Neuronal stem cell (in vitro differentiated cells): ENCODE data around the gene JCAD.

Experiments
- DNase-seq: peaks from one replicate; pipeline ENCODE4 v3.0.0-alpha.2; 2013; ENCODE audit warnings: low spot score
- H2AFZ ChIP-seq: one replicate; pipeline ENCODE4 v1.6.1; 2013; ENCODE audit warnings: mild to moderate bottlenecking, low read length, inconsistent platforms
- H2AK5ac ChIP-seq: 2 replicates; pipeline ENCODE4 v1.6.1; 2013; ENCODE audit warnings: low read depth, mild to moderate bottlenecking, inconsistent platforms, low read length, moderate library complexity, mixed read lengths
- H2BK120ac ChIP-seq: 2 replicates; pipeline ENCODE4 v1.6.1; 2013; ENCODE audit warnings: low read depth, mild to moderate bottlenecking, inconsistent platforms, low read length, moderate library complexity, mixed read lengths
- H2BK12ac ChIP-seq: one replicate; pipeline ENCODE4 v1.6.1; 2013; ENCODE audit warnings: low read length, inconsistent platforms
- H2BK15ac ChIP-seq: 2 replicates; pipeline ENCODE4 v1.6.1; 2013; ENCODE audit warnings: mild to moderate bottlenecking, low read length, inconsistent platforms, mixed read lengths
- H2BK5ac ChIP-seq: one replicate; pipeline ENCODE4 v1.6.1; 2013; ENCODE audit warnings: inconsistent platforms, mild to moderate bottlenecking, low read length, moderate library complexity
- H3K14ac ChIP-seq: one replicate; pipeline ENCODE4 v1.6.1; 2013; ENCODE audit warnings: low read length, inconsistent platforms
- H3K18ac ChIP-seq: 2 replicates; pipeline ENCODE4 v1.6.1; 2013; ENCODE audit warnings: low read length, inconsistent platforms
- H3K23ac ChIP-seq: 2 replicates; pipeline ENCODE4 v1.6.1; 2013; ENCODE audit warnings: low read depth, mild to moderate bottlenecking, mixed read lengths, low read length, inconsistent platforms; ENCODE audit not compliant: poor library complexity
- H3K27ac ChIP-seq: replicated peaks from 3 replicates; pipeline ENCODE4 v1.5.1; 2013; ENCODE audit warnings: low read length, inconsistent platforms
- H3K27me3 ChIP-seq, 3 experiments: 2 replicates each; pipeline ENCODE4 v1.6.1; 2013; ENCODE audit warnings: low read length in 3 of 3, mild to moderate bottlenecking in 2 of 3, inconsistent platforms in 1 of 3, low read depth in 1 of 3, mixed read lengths in 1 of 3, moderate library complexity in 1 of 3; ENCODE audit not compliant: control insufficient read depth in 3 of 3, insufficient read depth in 3 of 3
- H3K36me3 ChIP-seq, 2 donors: replicated peaks in 1 of 2; 2 replicates each; pipeline ENCODE4 v1.6.1; 2013; ENCODE audit warnings: low read length in 2 of 2; ENCODE audit not compliant: control insufficient read depth in 2 of 2, insufficient read depth in 2 of 2
- H3K4ac ChIP-seq: 2 replicates; pipeline ENCODE4 v1.6.1; 2013; ENCODE audit warnings: inconsistent platforms, mild to moderate bottlenecking, low read length, moderate library complexity
- H3K4me1 ChIP-seq, 2 donors: 1 replicate in 1 of 2; 2 replicates in 1 of 2; pipeline ENCODE4 v1.6.1; 2013; ENCODE audit warnings: low read length in 2 of 2, low read depth in 1 of 2; ENCODE audit not compliant: control insufficient read depth in 2 of 2, insufficient read depth in 1 of 2
- H3K4me2 ChIP-seq: one replicate; pipeline ENCODE4 v1.6.1; 2013; ENCODE audit warnings: mild to moderate bottlenecking, low read length, inconsistent platforms; ENCODE audit not compliant: insufficient read depth, poor library complexity, severe bottlenecking
- H3K4me3 ChIP-seq, 2 donors: 2 replicates each; pipeline ENCODE4 v1.5.1; 2013; ENCODE audit warnings: low read length in 2 of 2, mild to moderate bottlenecking in 2 of 2, inconsistent platforms in 1 of 2, moderate library complexity in 1 of 2
- H3K79me1 ChIP-seq: one replicate; pipeline ENCODE4 v1.6.1; 2013; ENCODE audit warnings: low read depth, mild to moderate bottlenecking, inconsistent platforms, low read length, moderate library complexity
- H3K9ac ChIP-seq: one replicate; pipeline ENCODE4 v1.6.1; 2013; ENCODE audit warnings: mild to moderate bottlenecking, low read depth, low read length, inconsistent platforms; ENCODE audit not compliant: poor library complexity
- H3K9me3 ChIP-seq, 2 donors: replicated peaks in 1 of 2; 2 replicates each; pipeline versions ENCODE3 to v1.6.1; 2013; ENCODE audit warnings: low read length in 2 of 2, mild to moderate bottlenecking in 2 of 2, inconsistent platforms in 1 of 2, low read depth in 1 of 2, mixed read lengths in 1 of 2, moderate library complexity in 1 of 2; ENCODE audit not compliant: control insufficient read depth in 2 of 2, insufficient read depth in 1 of 2
- H4K8ac ChIP-seq: one replicate; pipeline ENCODE4 v1.6.1; 2013; ENCODE audit warnings: low read depth, mild to moderate bottlenecking, inconsistent platforms, low read length, moderate library complexity
- H4K91ac ChIP-seq: one replicate; pipeline ENCODE4 v1.6.1; 2013; ENCODE audit warnings: low read length, low read depth, mild to moderate bottlenecking, inconsistent platforms; ENCODE audit not compliant: poor library complexity
- WGBS, 2 donors: extraction: QIAGEN DNeasy Blood & Tissue Kit; methylation state at CpG; one replicate each; pipeline ENCODE4 v1.1.7; 2013; ENCODE audit warnings: missing lambda C conversion rate in 2 of 2, mixed read lengths in 1 of 2; ENCODE audit not compliant: insufficient read length in 2 of 2, insufficient replicate concordance in 1 of 2; ENCODE audit errors: extremely low coverage in 2 of 2; 5-methylcytosine and 5-hydroxymethylcytosine counted together

The JCAD gene

DNA sequence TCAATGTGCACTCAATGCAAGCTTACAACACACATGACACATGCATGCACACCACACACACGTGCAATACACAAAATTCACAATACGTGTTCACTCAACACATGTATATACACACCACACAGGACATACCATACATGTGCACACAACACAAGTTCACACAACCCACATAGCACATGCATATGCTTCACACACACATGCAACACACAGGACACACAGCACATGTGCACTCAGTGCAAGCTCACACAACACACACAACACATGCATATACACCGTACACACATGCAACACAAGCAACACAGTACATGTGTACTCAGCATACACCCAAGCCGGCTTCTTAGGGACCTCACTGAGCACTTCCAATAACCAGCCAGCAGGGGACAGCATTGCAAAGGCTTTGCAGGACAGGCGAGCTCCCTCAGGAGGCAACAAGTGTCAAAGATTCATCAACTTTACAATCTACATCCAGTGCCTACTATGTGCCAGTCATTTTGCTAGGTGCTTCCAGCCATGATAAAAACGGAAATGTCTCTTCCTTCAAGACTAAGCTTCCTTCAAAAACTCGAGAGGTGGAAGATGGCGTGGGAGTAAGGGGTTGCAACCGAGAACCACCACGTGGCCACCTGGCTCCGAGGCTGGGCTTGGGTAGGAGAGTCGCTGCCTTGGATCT is 61.1 kb downstream of the JCAD start:
- H4K8ac ChIP-seq = no peak overlapping the region
- H2AK5ac ChIP-seq = no peak overlapping the region
- H2AFZ ChIP-seq = no peak overlapping the region
- no CpG with 5 or more reads among the region's 12 CpGs for WGBS, 2 donors
- H2BK5ac ChIP-seq = no peak overlapping the region
- H2BK120ac ChIP-seq = no peak overlapping the region
- H2BK15ac ChIP-seq = no peak overlapping the region
- H2BK12ac ChIP-seq = no peak overlapping the region
- H3K9ac ChIP-seq = no peak overlapping the region
- peaks cover 0 to 2% of the 10 kb centered on the region in 2 donors for H3K4me1 ChIP-seq
- H3K4me2 ChIP-seq = no peak overlapping the region
- H3K79me1 ChIP-seq = no peaks in the 10 kb centered on the region
- no peaks in the 10 kb centered on the region for H3K9me3 ChIP-seq
- H3K27ac ChIP-seq = no peak overlapping the region
- H3K27me3 ChIP-seq = no peaks in the 10 kb centered on the region
- peak; percentile 71 for DNase-seq
- no peak overlapping the region for H3K18ac ChIP-seq
- H3K14ac ChIP-seq = no peak overlapping the region
- H3K36me3 ChIP-seq = no peaks in the 10 kb centered on the region
- H3K4me3 ChIP-seq = no peak overlapping the region
- no peak overlapping the region for H3K4ac ChIP-seq
- no peak overlapping the region for H4K91ac ChIP-seq
- H3K23ac ChIP-seq = no peak overlapping the region

DNA sequence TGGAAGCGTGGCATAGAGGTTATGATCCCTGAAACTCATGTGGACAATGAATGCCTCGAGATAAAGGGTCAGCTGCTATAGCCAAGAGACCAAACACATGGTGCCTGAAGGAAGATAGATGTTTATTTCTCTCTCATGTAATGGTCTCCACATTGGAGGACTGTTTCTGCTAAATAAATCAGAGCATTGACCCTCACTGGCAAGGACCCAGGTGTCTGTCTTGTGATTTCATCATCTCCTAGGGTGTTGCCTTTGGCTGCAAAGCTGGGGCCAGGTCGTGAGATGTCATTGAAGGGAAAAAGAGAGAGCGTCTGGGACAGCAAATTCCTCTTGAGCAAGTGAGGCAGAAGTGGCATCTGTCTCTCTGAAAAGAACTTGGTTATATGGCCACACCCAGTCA is 64.6 kb downstream of the JCAD start:
- H2BK120ac ChIP-seq = no peak overlapping the region
- H2BK5ac ChIP-seq = no peak overlapping the region
- no peak overlapping the region for H3K4me3 ChIP-seq
- H3K23ac ChIP-seq = no peak overlapping the region
- H2AFZ ChIP-seq = no peak overlapping the region
- no peaks in the 10 kb centered on the region for H3K9me3 ChIP-seq
- H3K14ac ChIP-seq = no peak overlapping the region
- no peak for DNase-seq
- no peak overlapping the region for H3K27ac ChIP-seq
- peaks cover 0 to 4% of the 10 kb centered on the region in 2 donors for H3K4me1 ChIP-seq
- no peaks in the 10 kb centered on the region for H3K27me3 ChIP-seq
- H4K91ac ChIP-seq = no peak overlapping the region
- no CpG with 5 or more reads among the region's 4 CpGs for WGBS, 2 donors
- H2BK15ac ChIP-seq = no peak overlapping the region
- H3K18ac ChIP-seq = no peak overlapping the region
- H2AK5ac ChIP-seq = no peak overlapping the region
- no peak overlapping the region for H3K4ac ChIP-seq
- H2BK12ac ChIP-seq = no peak overlapping the region
- H3K9ac ChIP-seq = no peak overlapping the region
- no peak overlapping the region for H4K8ac ChIP-seq
- no peaks in the 10 kb centered on the region for H3K36me3 ChIP-seq
- no peaks in the 10 kb centered on the region for H3K79me1 ChIP-seq
- no peak overlapping the region for H3K4me2 ChIP-seq

DNA sequence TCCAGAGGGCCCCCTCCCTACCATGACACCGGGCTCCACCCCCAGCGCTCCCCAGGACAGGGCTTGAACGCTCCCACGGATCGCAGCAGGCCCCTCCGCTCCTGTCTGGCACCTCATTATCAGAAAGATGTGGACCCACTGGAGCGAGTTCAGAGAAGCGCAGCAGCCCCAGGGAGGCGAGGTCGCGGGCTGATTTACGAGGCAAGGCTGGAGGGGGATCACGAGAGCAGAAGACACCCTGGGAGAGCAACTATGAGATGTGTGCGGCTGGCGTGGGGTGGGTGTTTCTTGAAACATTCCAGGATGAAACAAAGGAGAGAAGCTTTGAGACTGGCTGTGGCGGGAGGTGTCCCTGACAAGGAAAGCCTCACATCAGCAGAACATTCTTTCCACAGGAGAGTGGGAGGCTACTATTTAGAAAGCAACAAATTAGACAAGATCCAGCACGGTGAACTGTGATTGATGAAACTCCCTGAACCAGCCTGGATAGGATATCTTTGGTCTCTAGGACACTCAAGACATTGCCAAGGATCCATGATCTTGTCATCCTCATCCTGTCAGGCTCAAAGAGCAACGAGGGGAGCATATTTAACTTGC is 66.0 kb downstream of the JCAD start:
- Histone ChIP-seq H3K9ac (no peak overlapping the region), H2BK5ac (no peak overlapping the region), H3K23ac (no peak overlapping the region), H2BK120ac (peak overlapping the region; percentile 9), H3K14ac (no peak overlapping the region), H2AFZ (no peak overlapping the region), H3K4me2 (no peak overlapping the region), H3K18ac (peak overlapping the region; percentile 71), H3K27ac (no peak overlapping the region), H3K4ac (peak overlapping the region; percentile 31), H3K4me3 (no peak overlapping the region), H3K27me3 (no peaks in the 10 kb centered on the region), H3K79me1 (no peaks in the 10 kb centered on the region), H4K8ac (no peak overlapping the region), H3K36me3 (no peaks in the 10 kb centered on the region), H2AK5ac (peak overlapping the region; percentile 51), H2BK15ac (no peak overlapping the region), H3K9me3 (no peaks in the 10 kb centered on the region), H4K91ac (no peak overlapping the region), H2BK12ac (no peak overlapping the region), H3K4me1 (peaks cover 0 to 4% of the 10 kb centered on the region in 2 donors)
- DNase-seq = no peak
- no CpG with 5 or more reads among the region's 18 CpGs for WGBS, 2 donors

DNA sequence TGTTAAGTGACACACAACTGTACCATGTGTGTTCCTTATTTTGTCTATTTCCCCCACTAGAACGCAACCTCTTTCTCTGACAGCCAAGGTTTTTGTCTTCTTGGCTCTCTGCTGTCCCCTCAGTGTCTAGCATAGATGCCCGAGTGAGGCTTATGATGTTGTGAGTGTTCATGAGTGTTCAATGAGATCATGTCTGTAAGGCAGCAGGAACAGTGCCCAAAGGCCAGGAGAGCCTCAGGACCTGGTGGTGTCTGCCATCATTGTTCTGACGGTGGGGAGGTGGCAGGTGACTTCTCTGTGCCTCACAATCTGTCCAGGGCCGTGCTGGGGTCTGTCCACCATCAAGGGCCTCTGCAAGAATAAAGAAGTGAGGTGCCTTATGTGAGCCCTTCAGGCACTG is 66.5 kb downstream of the JCAD start:
- no peak overlapping the region for H3K9ac ChIP-seq
- no peak for DNase-seq
- peak overlapping the region; percentile 9 for H2BK120ac ChIP-seq
- no peak overlapping the region for H3K23ac ChIP-seq
- H2AFZ ChIP-seq = no peak overlapping the region
- H4K91ac ChIP-seq = no peak overlapping the region
- no peaks in the 10 kb centered on the region for H3K36me3 ChIP-seq
- H2BK5ac ChIP-seq = no peak overlapping the region
- no peak overlapping the region for H2BK15ac ChIP-seq
- no peak overlapping the region for H3K4me3 ChIP-seq
- no peak overlapping the region for H3K4me2 ChIP-seq
- H2AK5ac ChIP-seq = peak overlapping the region; percentile 51
- no peak overlapping the region for H4K8ac ChIP-seq
- WGBS, 2 donors = no CpG with 5 or more reads among the region's 4 CpGs
- peak overlapping the region; percentile 11 for H2BK12ac ChIP-seq
- H3K18ac ChIP-seq = peak overlapping the region; percentile 71
- peaks cover 0 to 4% of the 10 kb centered on the region in 2 donors for H3K4me1 ChIP-seq
- no peaks in the 10 kb centered on the region for H3K9me3 ChIP-seq
- H3K27me3 ChIP-seq = no peaks in the 10 kb centered on the region
- H3K4ac ChIP-seq = no peak overlapping the region
- no peak overlapping the region for H3K27ac ChIP-seq
- no peaks in the 10 kb centered on the region for H3K79me1 ChIP-seq
- H3K14ac ChIP-seq = no peak overlapping the region
